ENCODE results near the gene DUSP8. TPM values are rescaled to one million over a fixed set of nuclear protein-coding genes. Genes with fewer than 3 reads are reported as not detected.

Gene DUSP8
- total and polyA plus RNA-seq, 9 of the 15 experiments (the other 6 are each of a cell fraction or from before 2014, with no cell fraction given): 0.14 to 2.0 (median 0.86) TPM; not detected in 2

GRCh38 chr11:1509626-1510255 is 62.3 kb downstream of the DUSP8 start (continued):
- TF ChIP-seq RBM14 (IDR thresholded peaks at IDR 0.05; ENCODE audit: borderline replicate concordance, insufficient read depth, low read depth, low read length) (no peak), TRIM25 (IDR thresholded peaks at IDR 0.05; ENCODE audit: borderline replicate concordance) (no peak), HNRNPL (IDR thresholded peaks at IDR 0.05; ENCODE audit: low read depth, low read length) (no peak), ETV5 (CRISPR knock-in tag; IDR thresholded peaks at IDR 0.05; ENCODE audit: low read depth) (no peak), SAFB (IDR thresholded peaks at IDR 0.05; ENCODE audit: borderline replicate concordance, low read depth, low read length) (no peak)

DNA sequence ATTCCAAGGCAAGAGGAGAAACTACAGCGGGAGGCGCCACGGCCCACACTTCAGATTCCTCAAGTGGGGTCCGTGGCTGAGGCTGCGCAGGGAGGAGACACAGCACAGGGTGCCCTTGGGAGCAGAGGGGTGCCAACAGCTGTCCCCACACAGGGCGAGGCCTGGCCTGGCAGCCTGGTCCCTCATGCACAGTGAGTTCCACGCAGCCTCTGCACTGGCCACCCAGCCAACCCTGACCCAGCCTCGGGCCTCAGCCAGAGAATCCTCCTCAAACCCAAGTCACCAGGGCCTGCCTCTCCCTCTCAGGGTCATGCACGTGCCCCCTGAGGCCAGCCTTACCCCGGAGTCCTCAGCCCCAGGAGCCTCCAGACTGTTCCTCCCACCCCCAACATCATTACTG is 63.1 kb downstream of the DUSP8 start:
- no peak overlapping the region for H2AFZ ChIP-seq (ENCODE audit: low read depth, low read length)
- TF ChIP-seq GTF3C2 (IDR thresholded peaks at IDR 0.05; ENCODE audit: borderline replicate concordance, extremely low read depth, insufficient read length) (no peak), BACH1 (tag; IDR thresholded peaks at IDR 0.05) (no peak), OTX1 (CRISPR knock-in tag; IDR thresholded peaks at IDR 0.05) (no peak), ATF3 (IDR thresholded peaks at IDR 0.05) (no peak), ATF3 (CRISPR knock-in tag; conservative IDR thresholded peaks at IDR 0.05) (no peak), BCOR (IDR thresholded peaks at IDR 0.05) (no peak), RNF219 (CRISPR knock-in tag; IDR thresholded peaks at IDR 0.05) (no peak), SMARCB1 (IDR thresholded peaks at IDR 0.05; ENCODE audit: insufficient read length, low read depth) (no peak)
- H3K79me2 ChIP-seq (ENCODE audit: control insufficient read depth, insufficient read depth, low read length): peaks cover under 1% of the 10 kb centered on the region
- H3K9me1 ChIP-seq (ENCODE audit: control insufficient read depth, insufficient read depth, low read length): peaks cover 10% of the 10 kb centered on the region
- no peak overlapping the region for H3K4me2 ChIP-seq (ENCODE audit: insufficient read depth, low read length)
- BruUV-seq (replicated peaks): no TSS peak
- POLR2A ChIA-PET: no interaction called here
- no peak for FAIRE-seq
- H4K20me1 ChIP-seq (replicated peaks; ENCODE audit: control insufficient read depth, insufficient read depth, low read length): peaks cover 60% of the 10 kb centered on the region
- H3K36me3 ChIP-seq (ENCODE audit: control insufficient read depth, insufficient read depth, low read length): no peaks in the 10 kb centered on the region
- in situ Hi-C loops (cut with MboI) (no loop called here), intact Hi-C loops (cut with micrococcal nuclease) (no loop called here)
- WGBS (ENCODE audit: insufficient coverage, low coverage, missing lambda C conversion rate): 60% methylated on average over 6 of the region's 10 CpGs
- H3K4me3 ChIP-seq: no peak overlapping the region
- H3K27me3 ChIP-seq (ENCODE audit: control insufficient read depth in 2 of 2, insufficient read depth in 2 of 2, low read length in 2 of 2): no peaks in the 10 kb centered on the region
- peaks cover 9 to 32% of the 10 kb centered on the region in 2 experiments for H3K4me1 ChIP-seq (replicated peaks in 1 of 2; ENCODE audit: control insufficient read depth in 2 of 2, insufficient read depth in 2 of 2, low read length in 2 of 2)
- H3K27ac ChIP-seq (ENCODE audit: extremely low read depth, low read depth, low read length): no peak overlapping the region
- no peak for ATAC-seq
- no peaks in the 10 kb centered on the region for H3K9me3 ChIP-seq (replicated peaks; ENCODE audit: control insufficient read depth, insufficient read depth, low read depth, low read length)
- no peak overlapping the region; a peak in 1 of 4 replicates for H3K9ac ChIP-seq (ENCODE audit: insufficient read depth in 1 of 2, low read depth in 2 of 2, low read length in 2 of 2)
- DNase-seq (ENCODE audit: extremely low read depth in 1 of 4, low spot score in 3 of 4): no peak
- CTCF ChIA-PET (ENCODE audit: low intra/inter-chr PET ratio): no interaction called here
